Fibroblast of lung (primary cell): ENCODE measurements around the gene NOSIP.

Experiments used
- EZH2 ChIP-seq: IDR thresholded peaks from 2 replicates; pipeline ENCODE4 v1.5.1; 2012; ENCODE audit warnings: low read length, control low read depth, mild to moderate bottlenecking; ENCODE audit errors: missing control alignments
- TF ChIP-seq, protein P1 (sequence below), 2 donors: IDR thresholded peaks in 1 of 2; conservative IDR thresholded peaks in 1 of 2; 1 replicate in 1 of 2; 2 replicates in 1 of 2; pipeline ENCODE4 v1.5.1; 2011 to 2012; ENCODE audit warnings: low read length in 2 of 2, control low read depth in 1 of 2, inconsistent platforms in 1 of 2, low read depth in 1 of 2, mild to moderate bottlenecking in 1 of 2

DNA sequence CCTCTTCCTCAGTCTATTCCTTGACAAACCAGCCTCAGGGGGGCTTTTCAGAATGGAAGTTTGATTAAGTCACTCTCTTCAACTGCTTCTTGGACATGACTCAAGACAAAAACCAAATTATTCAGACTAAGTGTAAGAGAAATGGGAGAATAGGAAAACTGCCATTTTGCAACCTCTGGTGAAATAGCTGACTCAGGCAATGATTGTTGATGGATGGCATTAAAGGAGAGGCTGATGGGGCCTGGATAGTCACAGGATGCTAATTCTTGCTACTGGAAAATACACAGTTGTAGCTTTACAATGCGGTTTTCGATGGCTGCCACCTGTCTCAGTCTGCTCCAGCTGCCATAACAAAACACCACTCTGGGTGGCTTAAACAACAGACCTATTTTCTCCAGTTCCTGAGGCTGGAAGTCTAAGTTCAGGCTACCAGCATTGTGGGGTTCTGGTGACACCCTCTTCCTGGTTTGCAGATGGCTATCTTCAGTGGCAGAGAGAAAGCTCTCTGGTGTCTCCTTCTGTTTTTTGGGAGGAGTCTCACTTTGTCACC lies 6.1 kb downstream of the NOSIP start:
- TF ChIP-seq, protein P1, sequence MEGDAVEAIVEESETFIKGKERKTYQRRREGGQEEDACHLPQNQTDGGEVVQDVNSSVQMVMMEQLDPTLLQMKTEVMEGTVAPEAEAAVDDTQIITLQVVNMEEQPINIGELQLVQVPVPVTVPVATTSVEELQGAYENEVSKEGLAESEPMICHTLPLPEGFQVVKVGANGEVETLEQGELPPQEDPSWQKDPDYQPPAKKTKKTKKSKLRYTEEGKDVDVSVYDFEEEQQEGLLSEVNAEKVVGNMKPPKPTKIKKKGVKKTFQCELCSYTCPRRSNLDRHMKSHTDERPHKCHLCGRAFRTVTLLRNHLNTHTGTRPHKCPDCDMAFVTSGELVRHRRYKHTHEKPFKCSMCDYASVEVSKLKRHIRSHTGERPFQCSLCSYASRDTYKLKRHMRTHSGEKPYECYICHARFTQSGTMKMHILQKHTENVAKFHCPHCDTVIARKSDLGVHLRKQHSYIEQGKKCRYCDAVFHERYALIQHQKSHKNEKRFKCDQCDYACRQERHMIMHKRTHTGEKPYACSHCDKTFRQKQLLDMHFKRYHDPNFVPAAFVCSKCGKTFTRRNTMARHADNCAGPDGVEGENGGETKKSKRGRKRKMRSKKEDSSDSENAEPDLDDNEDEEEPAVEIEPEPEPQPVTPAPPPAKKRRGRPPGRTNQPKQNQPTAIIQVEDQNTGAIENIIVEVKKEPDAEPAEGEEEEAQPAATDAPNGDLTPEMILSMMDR (conservative IDR thresholded peaks at IDR 0.05 in 1 of 2, IDR thresholded peaks at IDR 0.05 in 1 of 2; ENCODE audit: low read depth in 1 of 2, low read length in 2 of 2), result no peak
- no peak for TF ChIP-seq EZH2
